Measurements from ENCODE around the gene DNAJC13.
A peak's percentile ranks its signal among the peaks of the same experiment; 100 is the strongest.
"Not testable (repeated sequence)": the region's sequence is repeated elsewhere in the genome, so short reads cannot be mapped to it uniquely, and the experiment has no call there.

The DNAJC13 gene

DNA sequence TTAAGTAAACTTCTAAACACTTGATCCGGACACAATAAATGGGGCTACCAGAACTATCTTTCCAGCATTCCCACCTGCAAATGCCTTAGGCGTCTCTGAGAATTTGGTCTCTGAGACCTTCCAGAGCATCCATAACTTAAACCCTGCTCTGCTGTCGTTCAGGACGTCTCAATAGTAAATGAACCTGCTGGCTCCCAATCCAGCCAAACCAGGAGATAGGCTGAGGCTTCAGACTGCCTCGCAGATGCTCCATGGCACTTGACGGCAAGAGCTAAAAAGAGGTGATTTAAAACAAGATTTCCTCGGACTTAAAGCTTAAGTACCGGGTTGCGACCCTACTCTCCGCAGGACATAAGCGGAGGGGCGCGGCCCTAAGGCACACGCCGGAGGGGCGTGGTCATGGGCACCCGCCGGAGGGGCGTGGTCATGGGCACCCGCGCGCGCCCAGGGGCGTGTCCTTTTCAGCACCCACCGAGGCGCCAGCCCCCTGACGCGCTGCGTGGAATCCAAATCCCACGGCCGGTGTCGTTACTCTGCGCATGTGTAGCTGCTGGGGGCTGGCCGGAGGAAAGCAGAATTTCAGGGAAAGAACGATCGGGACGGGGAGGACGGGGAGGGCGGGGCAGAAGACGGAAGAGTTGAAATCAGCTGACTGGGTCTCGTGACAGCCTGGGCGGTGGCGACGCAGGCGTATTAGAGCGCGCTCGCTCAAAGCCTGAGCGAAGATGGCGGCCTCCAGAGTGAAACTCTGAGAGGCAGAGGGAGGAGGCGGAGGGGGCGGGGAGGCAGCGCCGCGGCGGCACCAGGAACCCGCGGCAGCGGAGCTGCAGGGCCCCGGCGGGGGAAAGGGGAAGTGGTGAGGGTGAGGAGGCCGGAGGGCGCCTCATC, at the start of gene DNAJC13:
TSS of gene DNAJC13 (plus strand) at position 696 of the 888 bp plus-strand sequence. CDS start 17,049 bp downstream, outside the sequence.
- Histone ChIP-seq H3K36me3 (ENCODE audit: insufficient read depth, insufficient read length, low read length) (peaks cover 9% of the 10 kb centered on the region), H3K9ac (ENCODE audit: insufficient read length, low read depth) (peak within 1 kb of the TSS; percentile 99), H3K9me3 (ENCODE audit: insufficient read depth, low read length) (no peaks in the 10 kb centered on the region), H3K27me3 (ENCODE audit: insufficient read depth, insufficient read length) (peaks cover 12% of the 10 kb centered on the region), H3K4me1 (ENCODE audit: insufficient read depth, insufficient read length) (no peaks in the 10 kb centered on the region), H3K4me3 (ENCODE audit: insufficient read length, low read depth) (peak within 1 kb of the TSS; percentile 98)
- DNase-seq (ENCODE audit: low read depth, low spot score): peak; percentile 87
- TF ChIP-seq YY1 (IDR thresholded peaks at IDR 0.05; ENCODE audit: insufficient read depth, insufficient read length) (peak; percentile 82), ZNF274 (IDR thresholded peaks at IDR 0.05; ENCODE audit: low read depth, low read length) (no peak), SUZ12 (IDR thresholded peaks at IDR 0.05; ENCODE audit: extremely low read depth, insufficient read depth, insufficient read length) (no peak)

- Histone ChIP-seq H3K4me3 (ENCODE audit: insufficient read length, low read depth) (no peak overlapping the region), H3K9me3 (ENCODE audit: insufficient read depth, low read length) (no peaks in the 10 kb centered on the region), H3K9ac (ENCODE audit: insufficient read length, low read depth) (no peak overlapping the region), H3K4me1 (ENCODE audit: insufficient read depth, insufficient read length) (no peaks in the 10 kb centered on the region), H3K36me3 (ENCODE audit: insufficient read depth, insufficient read length, low read length) (no peaks in the 10 kb centered on the region), H3K27me3 (ENCODE audit: insufficient read depth, insufficient read length) (no peaks in the 10 kb centered on the region)
- TF ChIP-seq SUZ12 (IDR thresholded peaks at IDR 0.05; ENCODE audit: extremely low read depth, insufficient read depth, insufficient read length): no peak
- TF ChIP-seq ZNF274 (IDR thresholded peaks at IDR 0.05; ENCODE audit: low read depth, low read length): no peak
- DNase-seq (ENCODE audit: low read depth, low spot score): no peak
These were observed 48.8 kb upstream of the DNAJC13 start for GRCh38 chr3:132368515-132368914.

- no peaks in the 10 kb centered on the region for H3K9me3 ChIP-seq (ENCODE audit: insufficient read depth, low read length)
These were observed 48.3 kb upstream of the DNAJC13 start for GRCh38 chr3:132368962-132369361.

DNA sequence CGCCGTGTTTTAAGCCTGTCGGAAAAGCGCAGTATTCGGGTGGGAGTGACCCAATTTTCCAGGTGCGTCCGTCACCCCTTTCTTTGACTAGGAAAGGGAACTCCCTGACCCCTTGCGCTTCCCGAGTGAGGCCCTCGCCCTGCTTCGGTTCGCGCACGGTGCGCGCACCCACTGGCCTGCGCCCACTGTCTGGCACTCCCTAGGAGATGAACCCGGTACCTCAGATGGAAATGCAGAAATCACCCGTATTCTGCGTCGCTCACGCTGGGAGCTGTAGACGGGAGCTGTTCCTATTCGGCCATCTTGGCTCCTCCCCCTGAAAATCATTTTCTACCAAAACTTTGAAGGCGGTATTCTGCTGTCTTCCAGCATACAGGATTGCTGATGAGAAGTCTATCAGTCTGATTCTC, 40.4 kb upstream of the DNAJC13 start:
- not testable (repeated sequence) for DNase-seq (ENCODE audit: low read depth, low spot score); H3K27me3 ChIP-seq (ENCODE audit: insufficient read depth, insufficient read length); H3K36me3 ChIP-seq (ENCODE audit: insufficient read depth, insufficient read length, low read length); H3K4me1 ChIP-seq (ENCODE audit: insufficient read depth, insufficient read length)
- Histone ChIP-seq H3K4me3 (ENCODE audit: insufficient read length, low read depth) (peak overlapping the region; percentile 51), H3K9me3 (ENCODE audit: insufficient read depth, low read length) (peaks cover 31% of the 10 kb centered on the region; the same call in 1 of the 2 replicates), H3K9ac (ENCODE audit: insufficient read length, low read depth) (peak overlapping the region; percentile 6)

More at GRCh38 chr3:132368962-132369361, 48.3 kb upstream of the DNAJC13 start:
- DNase-seq (ENCODE audit: low read depth, low spot score): no peak
- TF ChIP-seq ZNF274 (IDR thresholded peaks at IDR 0.05; ENCODE audit: low read depth, low read length): no peak
- no peak for TF ChIP-seq YY1 (IDR thresholded peaks at IDR 0.05; ENCODE audit: insufficient read depth, insufficient read length)
- TF ChIP-seq SUZ12 (IDR thresholded peaks at IDR 0.05; ENCODE audit: extremely low read depth, insufficient read depth, insufficient read length): no peak
- Histone ChIP-seq H3K4me3 (ENCODE audit: insufficient read length, low read depth) (no peak overlapping the region), H3K4me1 (ENCODE audit: insufficient read depth, insufficient read length) (no peaks in the 10 kb centered on the region), H3K9ac (ENCODE audit: insufficient read length, low read depth) (no peak overlapping the region), H3K27me3 (ENCODE audit: insufficient read depth, insufficient read length) (no peaks in the 10 kb centered on the region), H3K36me3 (ENCODE audit: insufficient read depth, insufficient read length, low read length) (no peaks in the 10 kb centered on the region)

DNA sequence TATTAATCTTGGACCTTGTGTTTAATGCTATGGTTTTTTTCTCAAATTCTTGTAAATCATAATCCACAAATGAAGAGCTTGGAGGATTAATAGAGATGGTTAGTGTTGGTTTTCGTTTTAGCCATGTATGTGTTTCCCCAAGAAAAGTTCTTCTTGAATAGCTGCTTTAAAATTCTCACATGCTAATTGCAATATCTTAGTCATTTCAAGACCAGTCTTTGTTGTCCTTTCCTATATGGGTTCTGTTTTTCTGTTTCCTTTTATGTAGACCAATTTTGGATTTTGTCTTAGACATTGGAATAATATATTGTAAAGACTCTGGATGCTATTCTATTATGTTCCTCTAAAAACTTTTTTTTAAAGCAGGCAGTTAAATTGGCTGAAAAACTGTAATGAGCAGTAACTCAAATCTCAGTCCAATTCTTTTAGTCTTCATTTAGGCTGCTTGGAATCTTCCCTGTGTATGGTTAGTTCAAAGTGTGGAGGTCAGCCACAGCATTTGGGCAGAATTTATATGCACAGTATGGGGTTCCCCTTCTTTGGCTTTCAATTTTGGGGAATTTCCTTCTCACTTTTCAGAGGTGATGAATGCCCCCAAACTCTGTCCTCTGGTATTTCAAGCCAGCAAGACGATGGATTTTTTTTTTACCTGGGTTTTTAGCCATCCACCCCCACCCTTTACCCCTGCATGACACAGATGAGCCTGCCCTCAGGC, 39.1 kb upstream of the DNAJC13 start:
- H3K4me3 ChIP-seq (ENCODE audit: insufficient read length, low read depth): no peak overlapping the region
- H3K9ac ChIP-seq (ENCODE audit: insufficient read length, low read depth): no peak overlapping the region
- H3K4me1 ChIP-seq (ENCODE audit: insufficient read depth, insufficient read length): no peaks in the 10 kb centered on the region
- no peaks in the 10 kb centered on the region for H3K27me3 ChIP-seq (ENCODE audit: insufficient read depth, insufficient read length)
- no peak for DNase-seq (ENCODE audit: low read depth, low spot score)
- H3K36me3 ChIP-seq (ENCODE audit: insufficient read depth, insufficient read length, low read length): no peaks in the 10 kb centered on the region
- TF ChIP-seq YY1 (IDR thresholded peaks at IDR 0.05; ENCODE audit: insufficient read depth, insufficient read length) (no peak), ZNF274 (IDR thresholded peaks at IDR 0.05; ENCODE audit: low read depth, low read length) (no peak), SUZ12 (IDR thresholded peaks at IDR 0.05; ENCODE audit: extremely low read depth, insufficient read depth, insufficient read length) (no peak)
- H3K9me3 ChIP-seq (ENCODE audit: insufficient read depth, low read length): peaks cover 43% of the 10 kb centered on the region; the same call in 1 of the 2 replicates

DNA sequence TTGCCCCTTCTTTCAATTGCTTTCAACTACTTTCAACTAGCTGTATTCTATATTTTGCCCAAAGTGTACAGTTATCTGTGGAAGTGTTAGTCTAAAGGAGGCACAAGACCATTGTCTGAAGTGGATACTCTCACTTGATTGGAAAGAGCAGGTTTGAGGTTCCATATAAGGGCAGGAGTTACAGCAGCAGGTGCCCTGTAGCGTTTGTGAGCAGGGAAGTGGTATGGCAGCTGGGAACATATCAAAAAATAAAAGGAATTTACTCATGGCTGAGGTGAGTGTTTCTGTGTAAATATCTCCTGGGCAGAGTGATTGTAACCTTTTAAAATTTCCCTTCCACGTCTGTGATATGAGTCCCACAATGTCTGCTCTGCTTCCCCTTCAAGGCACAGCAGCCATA, 38.5 kb upstream of the DNAJC13 start:
- TF ChIP-seq YY1 (IDR thresholded peaks at IDR 0.05; ENCODE audit: insufficient read depth, insufficient read length) (no peak), SUZ12 (IDR thresholded peaks at IDR 0.05; ENCODE audit: extremely low read depth, insufficient read depth, insufficient read length) (no peak), ZNF274 (IDR thresholded peaks at IDR 0.05; ENCODE audit: low read depth, low read length) (no peak)
- H3K36me3 ChIP-seq (ENCODE audit: insufficient read depth, insufficient read length, low read length): no peaks in the 10 kb centered on the region
- no peaks in the 10 kb centered on the region for H3K27me3 ChIP-seq (ENCODE audit: insufficient read depth, insufficient read length)
- no peak for DNase-seq (ENCODE audit: low read depth, low spot score)
- H3K4me3 ChIP-seq (ENCODE audit: insufficient read length, low read depth): no peak overlapping the region
- H3K9me3 ChIP-seq (ENCODE audit: insufficient read depth, low read length): peaks cover 49% of the 10 kb centered on the region; the same call in 1 of the 2 replicates
- H3K9ac ChIP-seq (ENCODE audit: insufficient read length, low read depth): no peak overlapping the region
- H3K4me1 ChIP-seq (ENCODE audit: insufficient read depth, insufficient read length): no peaks in the 10 kb centered on the region

- Histone ChIP-seq H3K9me3 (ENCODE audit: insufficient read depth, low read length) (peaks cover 49% of the 10 kb centered on the region; the same call in 1 of the 2 replicates), H3K4me3 (ENCODE audit: insufficient read length, low read depth) (no peak overlapping the region), H3K27me3 (ENCODE audit: insufficient read depth, insufficient read length) (no peaks in the 10 kb centered on the region), H3K9ac (ENCODE audit: insufficient read length, low read depth) (no peak overlapping the region), H3K36me3 (ENCODE audit: insufficient read depth, insufficient read length, low read length) (no peaks in the 10 kb centered on the region), H3K4me1 (ENCODE audit: insufficient read depth, insufficient read length) (no peaks in the 10 kb centered on the region)
- TF ChIP-seq SUZ12 (IDR thresholded peaks at IDR 0.05; ENCODE audit: extremely low read depth, insufficient read depth, insufficient read length) (no peak), ZNF274 (IDR thresholded peaks at IDR 0.05; ENCODE audit: low read depth, low read length) (no peak)
- DNase-seq (ENCODE audit: low read depth, low spot score): no peak
These were observed 36.4 kb upstream of the DNAJC13 start for GRCh38 chr3:132380920-132381319.
